A549 (cell line): ENCODE data around the gene IKBKG.

Source experiments
- CBX2 ChIP-seq: fragments of 200-600 bp; sonication (generic); IDR thresholded peaks from 2 replicates; pipeline ENCODE4 v1.6.1; 2016; ENCODE audit warnings: low read depth, mild to moderate bottlenecking, borderline replicate concordance
- CEBPB ChIP-seq, 2 experiments: fragments of >200 bp in 1 of 2; sonication (Bioruptor Twin) in 1 of 2; formaldehyde crosslinking in 1 of 2; IDR thresholded peaks; 2 replicates each; pipeline ENCODE4 v1.6.1; 2012 to 2016
- CHD2 ChIP-seq: fragments of 150-350 bp; IDR thresholded peaks from 2 replicates; pipeline ENCODE4 v1.6.1; 2014; ENCODE audit warnings: low read length; ENCODE audit not compliant: partially characterized antibody
- JUN ChIP-seq, 2 experiments: fragments of >200 bp; sonication (Bioruptor Twin); formaldehyde crosslinking; IDR thresholded peaks; 2 replicates in 1 of 2; 3 replicates in 1 of 2; pipeline ENCODE4 v1.6.1; 2016 to 2017
- KDM1A ChIP-seq: fragments of 200-600 bp; sonication (generic); IDR thresholded peaks from 2 replicates; pipeline ENCODE4 v1.6.1; 2016; ENCODE audit warnings: low read depth, mild to moderate bottlenecking
- MAFK ChIP-seq: fragments of 450-650 bp; IDR thresholded peaks from 2 replicates; pipeline ENCODE4 v1.6.1; 2014; ENCODE audit not compliant: partially characterized antibody
- POLR2A ChIP-seq: IDR thresholded peaks from 2 replicates; pipeline ENCODE4 v1.6.1; 2012; ENCODE audit warnings: mild to moderate bottlenecking, low read length
- POLR2AphosphoS2 ChIP-seq: conservative IDR thresholded peaks from 2 replicates; pipeline ENCODE4 v1.6.1; 2012; ENCODE audit warnings: low read length, improper control_type of control experiment, inconsistent platforms
- RFX5 ChIP-seq: fragments of 450-650 bp; IDR thresholded peaks from 2 replicates; pipeline ENCODE4 v1.7.1; 2014; ENCODE audit warnings: antibody characterized with exemption, mild to moderate bottlenecking, moderate library complexity
- RNF2 ChIP-seq: fragments of 200-600 bp; sonication (generic); IDR thresholded peaks from 2 replicates; pipeline ENCODE4 v1.6.1; 2016; ENCODE audit warnings: low read depth, mild to moderate bottlenecking, antibody characterized with exemption, moderate library complexity, borderline replicate concordance
- SMC3 ChIP-seq: fragments of >200 bp; sonication (Bioruptor Twin); formaldehyde crosslinking; IDR thresholded peaks from 3 replicates; pipeline ENCODE4 v1.6.1; 2018; ENCODE audit warnings: inconsistent platforms
- SREBF2 ChIP-seq: fragments of 450-650 bp; IDR thresholded peaks from 2 replicates; pipeline ENCODE4 v1.6.1; 2014; ENCODE audit warnings: mild to moderate bottlenecking, moderate library complexity
- ZNF302 ChIP-seq: fragments of 250-450 bp; sonication (Bioruptor Pico); IDR thresholded peaks from 2 replicates; pipeline ENCODE4 v1.9.0; 2021; ENCODE audit warnings: inconsistent platforms, mild to moderate bottlenecking, moderate library complexity
- TF ChIP-seq, protein P1 (sequence below): fragments of >200 bp; sonication (Bioruptor Twin); formaldehyde crosslinking; IDR thresholded peaks from 3 replicates; pipeline ENCODE4 v1.5.1; 2016

DNA sequence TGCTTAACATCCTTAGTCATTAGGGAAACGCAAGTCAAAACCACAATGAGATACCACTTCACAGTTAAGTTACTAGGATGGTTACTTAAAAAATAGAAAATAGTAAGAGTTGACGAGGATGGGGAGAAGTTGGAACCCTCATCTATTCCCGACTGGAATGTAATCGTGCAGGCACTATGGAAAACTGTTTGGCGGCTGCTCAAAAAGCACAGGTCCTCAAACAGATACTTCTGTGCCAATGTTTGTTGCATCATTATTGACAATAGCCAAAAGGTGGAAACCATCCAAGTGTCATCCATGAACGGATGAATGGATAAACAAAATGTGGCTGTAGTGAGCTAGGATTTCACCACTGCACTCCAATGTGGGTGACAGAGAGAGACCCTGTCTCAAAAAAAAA lies 60.0 kb downstream of the IKBKG start:
- no peak for TF ChIP-seq CEBPB (IDR thresholded peaks at IDR 0.05)
- no peak for TF ChIP-seq RFX5
- no peak for TF ChIP-seq MAFK
- TF ChIP-seq, protein P1, sequence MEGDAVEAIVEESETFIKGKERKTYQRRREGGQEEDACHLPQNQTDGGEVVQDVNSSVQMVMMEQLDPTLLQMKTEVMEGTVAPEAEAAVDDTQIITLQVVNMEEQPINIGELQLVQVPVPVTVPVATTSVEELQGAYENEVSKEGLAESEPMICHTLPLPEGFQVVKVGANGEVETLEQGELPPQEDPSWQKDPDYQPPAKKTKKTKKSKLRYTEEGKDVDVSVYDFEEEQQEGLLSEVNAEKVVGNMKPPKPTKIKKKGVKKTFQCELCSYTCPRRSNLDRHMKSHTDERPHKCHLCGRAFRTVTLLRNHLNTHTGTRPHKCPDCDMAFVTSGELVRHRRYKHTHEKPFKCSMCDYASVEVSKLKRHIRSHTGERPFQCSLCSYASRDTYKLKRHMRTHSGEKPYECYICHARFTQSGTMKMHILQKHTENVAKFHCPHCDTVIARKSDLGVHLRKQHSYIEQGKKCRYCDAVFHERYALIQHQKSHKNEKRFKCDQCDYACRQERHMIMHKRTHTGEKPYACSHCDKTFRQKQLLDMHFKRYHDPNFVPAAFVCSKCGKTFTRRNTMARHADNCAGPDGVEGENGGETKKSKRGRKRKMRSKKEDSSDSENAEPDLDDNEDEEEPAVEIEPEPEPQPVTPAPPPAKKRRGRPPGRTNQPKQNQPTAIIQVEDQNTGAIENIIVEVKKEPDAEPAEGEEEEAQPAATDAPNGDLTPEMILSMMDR: no peak
- no peak for TF ChIP-seq ZNF302
- no peak for TF ChIP-seq CBX2
- no peak for TF ChIP-seq SREBF2
- no peak for TF ChIP-seq CHD2
- TF ChIP-seq SMC3: no peak
- no peak for TF ChIP-seq POLR2A
- TF ChIP-seq POLR2AphosphoS2: no peak
- no peak for TF ChIP-seq JUN (IDR thresholded peaks at IDR 0.05)
- no peak for TF ChIP-seq RNF2
- no peak for TF ChIP-seq KDM1A
